ENCODE results near the gene AP2A2.

- TF ChIP-seq CTCF (IDR thresholded peaks at IDR 0.05) (no peak), EZH2 (IDR thresholded peaks at IDR 0.05; ENCODE audit: borderline replicate concordance, insufficient read depth, low read depth, low read length, poor library complexity, severe bottlenecking) (no peak)
Measured at GRCh38 chr11:932435-932834, 6.8 kb downstream of the AP2A2 start.

Data from B cell (primary cell).